Measurements from ENCODE around the gene TEAD1.

The TEAD1 gene

GRCh38 chr11:12794576-12795230, 120.5 kb downstream of the TEAD1 start:
- no peak for DNase-seq

GRCh38 chr11:12797996-12798395, 123.8 kb downstream of the TEAD1 start:
- no peak for DNase-seq

- no peak for DNase-seq
Measured at GRCh38 chr11:12798609-12799011, 124.4 kb downstream of the TEAD1 start.

GRCh38 chr11:12799334-12799835, 125.2 kb downstream of the TEAD1 start:
- DNase-seq, result no peak

GRCh38 chr11:12800032-12800671, 125.9 kb downstream of the TEAD1 start:
- no peak for DNase-seq

GRCh38 chr11:12800871-12801270, 126.7 kb downstream of the TEAD1 start:
- no peak for DNase-seq

GRCh38 chr11:12801976-12802375, 127.8 kb downstream of the TEAD1 start:
- DNase-seq, result no peak

- DNase-seq, result no peak
Measured at GRCh38 chr11:12802418-12803085, 128.3 kb downstream of the TEAD1 start.

- DNase-seq, result no peak
Measured at GRCh38 chr11:12803086-12803826, 129.0 kb downstream of the TEAD1 start.

GRCh38 chr11:12806113-12806512, 131.9 kb downstream of the TEAD1 start:
- no peak for DNase-seq

GRCh38 chr11:12807621-12808020, 133.4 kb downstream of the TEAD1 start:
- no peak for DNase-seq

- DNase-seq, result no peak
Measured at GRCh38 chr11:12808519-12808918, 134.3 kb downstream of the TEAD1 start.

- no peak for DNase-seq
Measured at GRCh38 chr11:12809364-12809763, 135.1 kb downstream of the TEAD1 start.

GRCh38 chr11:12809864-12810567, 135.8 kb downstream of the TEAD1 start:
- no peak for DNase-seq

- no peak for DNase-seq
Measured at GRCh38 chr11:12810568-12810894, 136.3 kb downstream of the TEAD1 start.

- no peak for DNase-seq
Measured at GRCh38 chr11:12811861-12812260, 137.6 kb downstream of the TEAD1 start.

- no peak for DNase-seq
Measured at GRCh38 chr11:12812849-12813248, 138.6 kb downstream of the TEAD1 start.

GRCh38 chr11:12813371-12814225, 139.4 kb downstream of the TEAD1 start:
- DNase-seq, result no peak

- DNase-seq, result no peak
Measured at GRCh38 chr11:12815129-12815480, 140.9 kb downstream of the TEAD1 start.

GRCh38 chr11:12815931-12816494, 141.8 kb downstream of the TEAD1 start:
- DNase-seq, result no peak

GRCh38 chr11:12817681-12818332, 143.6 kb downstream of the TEAD1 start:
- DNase-seq, result no peak
